T-helper 2 cell treated with Interferon-gamma antibody and Interleukin-4, amounts not matched to agents 5 μg/mL and 100 μg/mL, for 36 hours (primary cell): Measurements from ENCODE around the gene SLC43A2.

Source experiments
- DNase-seq: peaks from one replicate; pipeline ENCODE4 v3.0.0; 2021; ENCODE audit warnings: low spot score
- H3K27ac Mint-ChIP-seq: one replicate; pipeline ENCODE4 v1.8.0; 2021; ENCODE audit warnings: mild to moderate bottlenecking, mixed read lengths
- H3K27me3 Mint-ChIP-seq: one replicate; pipeline ENCODE4 v1.8.0; 2021; ENCODE audit warnings: low read depth, mixed read lengths
- H3K36me3 Mint-ChIP-seq: one replicate; pipeline ENCODE4 v1.8.0; 2021; ENCODE audit warnings: low read depth, mixed read lengths
- H3K4me1 Mint-ChIP-seq: one replicate; pipeline ENCODE4 v1.8.0; 2021; ENCODE audit warnings: low read depth, mixed read lengths
- H3K4me3 Mint-ChIP-seq: one replicate; pipeline ENCODE4 v1.8.0; 2022; ENCODE audit warnings: mild to moderate bottlenecking, moderate library complexity, mixed read lengths
- H3K9me3 Mint-ChIP-seq: one replicate; pipeline ENCODE4 v1.8.0; 2021; ENCODE audit warnings: mixed read lengths

Gene SLC43A2

GRCh38 chr17:1648173-1648962 is 19.7 kb upstream of the SLC43A2 start:
- DNase-seq, result no peak
- Mint-ChIP-seq H3K27ac (no peak overlapping the region), H3K4me3 (peak overlapping the region; percentile 63), H3K36me3 (peaks cover 27% of the 10 kb centered on the region), H3K4me1 (peaks cover 26% of the 10 kb centered on the region), H3K9me3 (no peaks in the 10 kb centered on the region), H3K27me3 (no peaks in the 10 kb centered on the region)

- DNase-seq, result no peak
- Mint-ChIP-seq H3K4me1 (peaks cover 26% of the 10 kb centered on the region), H3K27me3 (no peaks in the 10 kb centered on the region), H3K9me3 (no peaks in the 10 kb centered on the region), H3K27ac (no peak overlapping the region), H3K36me3 (peaks cover 21% of the 10 kb centered on the region), H3K4me3 (peak overlapping the region; percentile 63)
Measured at GRCh38 chr17:1647802-1648171, 19.2 kb upstream of the SLC43A2 start.

GRCh38 chr17:1646199-1646875 is 17.7 kb upstream of the SLC43A2 start:
- no peaks in the 10 kb centered on the region for H3K9me3 Mint-ChIP-seq
- H3K4me3 Mint-ChIP-seq, result peak overlapping the region; percentile 0
- H3K36me3 Mint-ChIP-seq, result peaks cover 6% of the 10 kb centered on the region
- H3K27me3 Mint-ChIP-seq, result no peaks in the 10 kb centered on the region
- peaks cover 26% of the 10 kb centered on the region for H3K4me1 Mint-ChIP-seq
- no peak for DNase-seq
- H3K27ac Mint-ChIP-seq, result no peak overlapping the region

GRCh38 chr17:1645207-1646171 is 16.9 kb upstream of the SLC43A2 start, which contains the start of gene SCARF1:
Gene SCARF1 (minus strand): TSS chr17:1645732. CDS start chr17:1645697, 35 bp downstream.
- no peaks in the 10 kb centered on the region for H3K27me3 Mint-ChIP-seq
- H3K4me1 Mint-ChIP-seq, result peaks cover 26% of the 10 kb centered on the region
- H3K4me3 Mint-ChIP-seq, result peak within 1 kb of the TSS; percentile 74
- H3K9me3 Mint-ChIP-seq, result no peaks in the 10 kb centered on the region
- peak within 1 kb of the TSS; percentile 75 for H3K27ac Mint-ChIP-seq
- no peak for DNase-seq
- H3K36me3 Mint-ChIP-seq, result peaks cover 2% of the 10 kb centered on the region

GRCh38 chr17:1644493-1645206 is 16.0 kb upstream of the SLC43A2 start:
- Mint-ChIP-seq H3K27me3 (no peaks in the 10 kb centered on the region), H3K36me3 (peaks cover 2% of the 10 kb centered on the region), H3K4me3 (peak overlapping the region; percentile 74), H3K27ac (peak overlapping the region; percentile 75), H3K4me1 (peaks cover 22% of the 10 kb centered on the region), H3K9me3 (no peaks in the 10 kb centered on the region)
- peak; percentile 57 for DNase-seq

GRCh38 chr17:1643999-1644492 is 15.4 kb upstream of the SLC43A2 start:
- Mint-ChIP-seq H3K4me1 (peaks cover 22% of the 10 kb centered on the region), H3K4me3 (peak overlapping the region; percentile 74), H3K27me3 (no peaks in the 10 kb centered on the region), H3K36me3 (peaks cover 2% of the 10 kb centered on the region), H3K9me3 (no peaks in the 10 kb centered on the region), H3K27ac (peak overlapping the region; percentile 75)
- DNase-seq, result no peak

- Mint-ChIP-seq H3K4me3 (no peak overlapping the region), H3K27ac (no peak overlapping the region), H3K4me1 (peaks cover 22% of the 10 kb centered on the region), H3K36me3 (peaks cover 2% of the 10 kb centered on the region), H3K27me3 (no peaks in the 10 kb centered on the region), H3K9me3 (no peaks in the 10 kb centered on the region)
- no peak for DNase-seq
Measured at GRCh38 chr17:1643293-1643998, 14.8 kb upstream of the SLC43A2 start.

GRCh38 chr17:1641065-1641403 is 12.4 kb upstream of the SLC43A2 start:
- Mint-ChIP-seq H3K27ac (no peak overlapping the region), H3K4me1 (peaks cover 16% of the 10 kb centered on the region), H3K9me3 (no peaks in the 10 kb centered on the region), H3K4me3 (no peak overlapping the region), H3K27me3 (no peaks in the 10 kb centered on the region), H3K36me3 (no peaks in the 10 kb centered on the region)
- DNase-seq, result no peak

- H3K9me3 Mint-ChIP-seq, result no peaks in the 10 kb centered on the region
- peaks cover 10% of the 10 kb centered on the region for H3K4me1 Mint-ChIP-seq
- H3K27me3 Mint-ChIP-seq, result no peaks in the 10 kb centered on the region
- DNase-seq, result no peak
- no peak overlapping the region for H3K4me3 Mint-ChIP-seq
- H3K36me3 Mint-ChIP-seq, result no peaks in the 10 kb centered on the region
- H3K27ac Mint-ChIP-seq, result no peak overlapping the region
Measured at GRCh38 chr17:1640329-1641064, 11.9 kb upstream of the SLC43A2 start.

- DNase-seq, result no peak
- H3K9me3 Mint-ChIP-seq, result no peaks in the 10 kb centered on the region
- no peak overlapping the region for H3K27ac Mint-ChIP-seq
- H3K27me3 Mint-ChIP-seq, result no peaks in the 10 kb centered on the region
- H3K36me3 Mint-ChIP-seq, result no peaks in the 10 kb centered on the region
- no peak overlapping the region for H3K4me3 Mint-ChIP-seq
- peaks cover 7% of the 10 kb centered on the region for H3K4me1 Mint-ChIP-seq
Measured at GRCh38 chr17:1639549-1640180, 11.0 kb upstream of the SLC43A2 start.

GRCh38 chr17:1638624-1639300 is 10.1 kb upstream of the SLC43A2 start:
- Mint-ChIP-seq H3K27me3 (no peaks in the 10 kb centered on the region), H3K4me3 (no peak overlapping the region), H3K4me1 (no peaks in the 10 kb centered on the region), H3K27ac (no peak overlapping the region), H3K36me3 (no peaks in the 10 kb centered on the region), H3K9me3 (no peaks in the 10 kb centered on the region)
- no peak for DNase-seq
